BLaER1 (cell line): ENCODE results near the gene ADAM23.

Experiments used
- H3K27ac ChIP-seq: shearing (Covaris generic); formaldehyde crosslinking; 2 replicates; pipeline ENCODE4 v1.8.1; 2022
- H3K27me3 ChIP-seq: shearing (Covaris generic); formaldehyde crosslinking; 2 replicates; pipeline ENCODE4 v1.8.1; 2022
- H3K36me3 ChIP-seq: shearing (Covaris generic); formaldehyde crosslinking; 2 replicates; pipeline ENCODE4 v1.8.1; 2022
- H3K4me1 ChIP-seq: shearing (Covaris generic); formaldehyde crosslinking; 2 replicates; pipeline ENCODE4 v1.8.1; 2022
- H3K4me2 ChIP-seq: shearing (Covaris generic); formaldehyde crosslinking; 2 replicates; pipeline ENCODE4 v1.8.1; 2022
- H3K4me3 ChIP-seq: shearing (Covaris generic); formaldehyde crosslinking; 2 replicates; pipeline ENCODE4 v1.8.1; 2022
- H3K9ac ChIP-seq: shearing (Covaris generic); formaldehyde crosslinking; 2 replicates; pipeline ENCODE4 v1.8.1; 2022
- H3K9me3 ChIP-seq: shearing (Covaris generic); formaldehyde crosslinking; 2 replicates; pipeline ENCODE4 v1.8.1; 2022
- H4K20me1 ChIP-seq: shearing (Covaris generic); formaldehyde crosslinking; 2 replicates; pipeline ENCODE4 v1.8.1; 2022
- Cebpa-rat ChIP-seq: shearing (Covaris generic); IDR thresholded peaks from 2 replicates; pipeline ENCODE4 v1.8.1; 2022

Gene ADAM23

GRCh38 chr2:206584323-206585116 is 141.2 kb downstream of the ADAM23 start:
- TF ChIP-seq Cebpa-rat: no peak
- H3K9ac ChIP-seq: no peak overlapping the region
- no peaks in the 10 kb centered on the region for H3K27me3 ChIP-seq
- no peak overlapping the region for H3K4me2 ChIP-seq
- no peaks in the 10 kb centered on the region for H3K4me1 ChIP-seq
- H3K36me3 ChIP-seq: no peaks in the 10 kb centered on the region
- H3K4me3 ChIP-seq: no peak overlapping the region
- peaks cover 1% of the 10 kb centered on the region for H3K9me3 ChIP-seq
- H3K27ac ChIP-seq: no peak overlapping the region
- no peaks in the 10 kb centered on the region for H4K20me1 ChIP-seq

GRCh38 chr2:206585335-206585734 is 142.0 kb downstream of the ADAM23 start:
- Histone ChIP-seq H3K36me3 (no peaks in the 10 kb centered on the region), H3K9ac (no peak overlapping the region), H4K20me1 (no peaks in the 10 kb centered on the region), H3K4me1 (no peaks in the 10 kb centered on the region), H3K27me3 (no peaks in the 10 kb centered on the region), H3K4me3 (no peak overlapping the region), H3K4me2 (no peak overlapping the region), H3K27ac (no peak overlapping the region), H3K9me3 (no peaks in the 10 kb centered on the region)
- no peak for TF ChIP-seq Cebpa-rat

- H3K4me1 ChIP-seq: no peaks in the 10 kb centered on the region
- no peak for TF ChIP-seq Cebpa-rat
- no peak overlapping the region for H3K4me2 ChIP-seq
- H3K9me3 ChIP-seq: no peaks in the 10 kb centered on the region
- H4K20me1 ChIP-seq: no peaks in the 10 kb centered on the region
- H3K27me3 ChIP-seq: no peaks in the 10 kb centered on the region
- H3K27ac ChIP-seq: no peak overlapping the region
- no peaks in the 10 kb centered on the region for H3K36me3 ChIP-seq
- H3K4me3 ChIP-seq: no peak overlapping the region
- H3K9ac ChIP-seq: no peak overlapping the region
Measured at GRCh38 chr2:206586609-206587008, 143.3 kb downstream of the ADAM23 start.

- H3K36me3 ChIP-seq: no peaks in the 10 kb centered on the region
- TF ChIP-seq Cebpa-rat: no peak
- H3K9ac ChIP-seq: no peak overlapping the region
- H3K9me3 ChIP-seq: no peaks in the 10 kb centered on the region
- H3K27me3 ChIP-seq: no peaks in the 10 kb centered on the region
- no peak overlapping the region for H3K27ac ChIP-seq
- H3K4me1 ChIP-seq: no peaks in the 10 kb centered on the region
- H3K4me2 ChIP-seq: no peak overlapping the region
- H4K20me1 ChIP-seq: no peaks in the 10 kb centered on the region
- H3K4me3 ChIP-seq: no peak overlapping the region
Measured at GRCh38 chr2:206597717-206598218, 154.4 kb downstream of the ADAM23 start.

- no peak overlapping the region for H3K27ac ChIP-seq
- TF ChIP-seq Cebpa-rat: no peak
Measured at GRCh38 chr2:206603243-206603642, 159.9 kb downstream of the ADAM23 start.

GRCh38 chr2:206610451-206610850 is 167.1 kb downstream of the ADAM23 start:
- no peaks in the 10 kb centered on the region for H4K20me1 ChIP-seq
- no peak overlapping the region for H3K9ac ChIP-seq
- no peak for TF ChIP-seq Cebpa-rat
- no peaks in the 10 kb centered on the region for H3K36me3 ChIP-seq
- H3K27me3 ChIP-seq: no peaks in the 10 kb centered on the region
- no peak overlapping the region for H3K27ac ChIP-seq
- H3K4me3 ChIP-seq: no peak overlapping the region
- H3K4me2 ChIP-seq: no peak overlapping the region
- no peaks in the 10 kb centered on the region for H3K9me3 ChIP-seq
- no peaks in the 10 kb centered on the region for H3K4me1 ChIP-seq

More at GRCh38 chr2:206603243-206603642, 159.9 kb downstream of the ADAM23 start:
- Histone ChIP-seq H3K27me3 (no peaks in the 10 kb centered on the region), H3K36me3 (no peaks in the 10 kb centered on the region), H3K4me2 (no peak overlapping the region), H4K20me1 (no peaks in the 10 kb centered on the region), H3K4me1 (no peaks in the 10 kb centered on the region), H3K4me3 (no peak overlapping the region), H3K9me3 (no peaks in the 10 kb centered on the region), H3K9ac (no peak overlapping the region)

GRCh38 chr2:206611191-206611590 is 167.9 kb downstream of the ADAM23 start:
- no peak overlapping the region for H3K4me2 ChIP-seq
- no peak overlapping the region for H3K27ac ChIP-seq
- H4K20me1 ChIP-seq: no peaks in the 10 kb centered on the region
- H3K9ac ChIP-seq: no peak overlapping the region
- no peaks in the 10 kb centered on the region for H3K27me3 ChIP-seq
- H3K36me3 ChIP-seq: no peaks in the 10 kb centered on the region
- H3K9me3 ChIP-seq: no peaks in the 10 kb centered on the region
- H3K4me3 ChIP-seq: no peak overlapping the region
- no peak for TF ChIP-seq Cebpa-rat
- H3K4me1 ChIP-seq: no peaks in the 10 kb centered on the region

- Histone ChIP-seq H3K27me3 (no peaks in the 10 kb centered on the region), H3K9me3 (no peaks in the 10 kb centered on the region), H3K9ac (no peak overlapping the region), H4K20me1 (no peaks in the 10 kb centered on the region), H3K4me2 (no peak overlapping the region), H3K36me3 (no peaks in the 10 kb centered on the region), H3K4me3 (no peak overlapping the region), H3K4me1 (no peaks in the 10 kb centered on the region), H3K27ac (no peak overlapping the region)
- TF ChIP-seq Cebpa-rat: no peak
Measured at GRCh38 chr2:206611736-206612135, 168.4 kb downstream of the ADAM23 start.

- Histone ChIP-seq H3K9me3 (no peaks in the 10 kb centered on the region), H3K36me3 (no peaks in the 10 kb centered on the region), H3K4me2 (no peak overlapping the region), H3K4me3 (no peak overlapping the region), H3K27me3 (no peaks in the 10 kb centered on the region), H3K9ac (no peak overlapping the region), H3K4me1 (no peaks in the 10 kb centered on the region), H3K27ac (no peak overlapping the region), H4K20me1 (no peaks in the 10 kb centered on the region)
- no peak for TF ChIP-seq Cebpa-rat
Measured at GRCh38 chr2:206614811-206615210, 171.5 kb downstream of the ADAM23 start.

- Histone ChIP-seq H3K27me3 (no peaks in the 10 kb centered on the region), H3K9ac (no peak overlapping the region), H4K20me1 (no peaks in the 10 kb centered on the region), H3K4me1 (no peaks in the 10 kb centered on the region), H3K4me2 (no peak overlapping the region), H3K36me3 (no peaks in the 10 kb centered on the region), H3K27ac (no peak overlapping the region), H3K9me3 (no peaks in the 10 kb centered on the region), H3K4me3 (no peak overlapping the region)
- TF ChIP-seq Cebpa-rat: no peak
Measured at GRCh38 chr2:206615417-206616089, 172.2 kb downstream of the ADAM23 start.
